B cell (primary cell): ENCODE measurements around the gene SH3BP2. TPM values are rescaled to one million over a fixed set of nuclear protein-coding genes. Genes with fewer than 3 reads are reported as not detected.

Experiments
- ATAC-seq: fragments of 200-7000 bp; cut with Tn5 transposase; one replicate; pipeline ENCODE4 v1.10.0; 2021; ENCODE audit warnings: low read depth, mild to moderate bottlenecking, moderate number of reproducible peaks, moderate library complexity
- CTCF ChIA-PET: fragments of 350-600 bp; sonication (Branson Sonifier 250); formaldehyde crosslinking; loops from one replicate; lab custom pipeline; 2021; ENCODE audit warnings: antibody characterized with exemption, inconsistent platforms; lab: Charles Lee
- POLR2A ChIA-PET: fragments of 350-600 bp; sonication (Branson Sonifier 250); formaldehyde crosslinking; loops from one replicate; lab custom pipeline; 2021; ENCODE audit warnings: antibody characterized with exemption; lab: Charles Lee
- DNase-seq: peaks from one replicate; pipeline ENCODE4 v3.0.0; 2013
- H2AFZ ChIP-seq: 2 replicates; pipeline ENCODE4 v1.6.1; 2012; ENCODE audit warnings: mild to moderate bottlenecking, low read depth, low read length; ENCODE audit not compliant: insufficient read depth, poor library complexity, severe bottlenecking
- H3K27ac ChIP-seq, 2 donors: 1 replicate in 1 of 2; 2 replicates in 1 of 2; pipeline ENCODE4 v1.5.1; 2012 to 2013; ENCODE audit warnings: low read length in 2 of 2, mild to moderate bottlenecking in 2 of 2, moderate library complexity in 1 of 2
- H3K27me3 ChIP-seq, 4 experiments: fragments of 200-600 bp in 1 of 4; sonication (generic) in 1 of 4; replicated peaks in 1 of 4; 1 replicate in 2 of 4; 2 replicates in 2 of 4; pipeline versions ENCODE4 v1.6.1 to v1.7.0; 2013 to 2016; ENCODE audit warnings: low read length in 3 of 4, mild to moderate bottlenecking in 2 of 4, mixed read lengths in 1 of 4, moderate library complexity in 1 of 4; ENCODE audit not compliant: insufficient read depth in 4 of 4, control insufficient read depth in 3 of 4; ENCODE audit errors: control extremely low read depth in 1 of 4
- H3K36me3 ChIP-seq, 2 experiments: replicated peaks in 1 of 2; 1 replicate in 1 of 2; 2 replicates in 1 of 2; pipeline versions ENCODE4 v1.6.1 to v1.7.1; 2013; ENCODE audit warnings: low read length in 1 of 2; ENCODE audit not compliant: insufficient read depth in 2 of 2, control insufficient read depth in 1 of 2; ENCODE audit errors: control extremely low read depth in 1 of 2, extremely low read depth in 1 of 2
- H3K4me1 ChIP-seq, 2 donors: fragments of 200-600 bp in 1 of 2; sonication (generic) in 1 of 2; 1 replicate in 1 of 2; 2 replicates in 1 of 2; pipeline versions ENCODE4 v1.5.1 to v1.6.1; 2013 to 2017; ENCODE audit warnings: low read length in 2 of 2; ENCODE audit not compliant: control insufficient read depth in 2 of 2, insufficient read depth in 2 of 2
- H3K4me2 ChIP-seq: replicated peaks from 2 replicates; pipeline ENCODE3; 2012; ENCODE audit warnings: mild to moderate bottlenecking, low read depth, low read length; ENCODE audit not compliant: poor library complexity, severe bottlenecking
- H3K4me3 ChIP-seq, 5 experiments: fragments of 200-600 bp in 1 of 5; sonication (generic) in 1 of 5; 1 replicate in 3 of 5; 2 replicates in 2 of 5; pipeline versions ENCODE4 v1.5.1 to v1.7.0; 2011 to 2016; ENCODE audit warnings: low read length in 4 of 5, mild to moderate bottlenecking in 4 of 5, low read depth in 2 of 5, control low read depth in 1 of 5, moderate library complexity in 1 of 5; ENCODE audit not compliant: insufficient read depth in 1 of 5; ENCODE audit errors: control extremely low read depth in 1 of 5, extremely low read depth in 1 of 5
- H3K79me2 ChIP-seq: fragments of 200-600 bp; sonication (generic); one replicate; pipeline ENCODE4 v1.6.0; 2016; ENCODE audit warnings: low read length; ENCODE audit not compliant: control insufficient read depth, insufficient read depth
- H3K9ac ChIP-seq: fragments of 200-600 bp; sonication (generic); 2 replicates; pipeline ENCODE4 v1.6.1; 2017; ENCODE audit warnings: mild to moderate bottlenecking, low read length, moderate library complexity
- H3K9me3 ChIP-seq, 3 donors: one replicate each; pipeline versions ENCODE4 v1.6.1 to v1.7.1; 2013; ENCODE audit warnings: low read length in 2 of 3; ENCODE audit not compliant: control insufficient read depth in 2 of 3, insufficient read depth in 1 of 3; ENCODE audit errors: control extremely low read depth in 1 of 3
- H4K20me1 ChIP-seq: 2 replicates; pipeline ENCODE4 v1.6.0; 2012; ENCODE audit warnings: mild to moderate bottlenecking, low read length; ENCODE audit not compliant: insufficient read depth, control insufficient read depth, poor library complexity, severe bottlenecking
- H3K27ac Mint-ChIP-seq: one replicate; pipeline ENCODE4 v1.8.0; 2021; ENCODE audit warnings: mixed read lengths
- H3K27me3 Mint-ChIP-seq: one replicate; pipeline ENCODE4 v1.8.0; 2021; ENCODE audit warnings: mixed read lengths
- H3K4me1 Mint-ChIP-seq: one replicate; pipeline ENCODE4 v1.8.0; 2021; ENCODE audit warnings: mixed read lengths
- H3K4me3 Mint-ChIP-seq: one replicate; pipeline ENCODE4 v1.8.0; 2021; ENCODE audit warnings: mixed read lengths
- H3K9me3 Mint-ChIP-seq: one replicate; pipeline ENCODE4 v1.8.0; 2022; ENCODE audit warnings: mixed read lengths; ENCODE audit not compliant: insufficient read depth
- EZH2 ChIP-seq: IDR thresholded peaks from 2 replicates; pipeline ENCODE4 v1.6.1; 2012; ENCODE audit warnings: borderline replicate concordance, low read depth, mild to moderate bottlenecking, moderate library complexity, low read length; ENCODE audit not compliant: insufficient read depth, poor library complexity, severe bottlenecking
- WGBS: methylation state at CpG from one replicate; pipeline ENCODE4 v1.1.5; 2013; ENCODE audit warnings: missing lambda C conversion rate; ENCODE audit not compliant: insufficient coverage; 5-methylcytosine and 5-hydroxymethylcytosine counted together
- intact Hi-C: fragments of 100-400 bp; cut with micrococcal nuclease; formaldehyde crosslinking; loops from one replicate; pipeline ENCODE4 v1.10.0; 2022
- polyA plus RNA-seq: library from polyadenylated mRNA; depleted of rRNA; stranded (reverse); fragments of >200 nt; gene quantifications from 2 replicates; pipeline ENCODE4 v1.2.3, GENCODE V29; 2012
- total RNA-seq, 2 donors: library from RNA; stranded (reverse); fragments of 120-200 nt in 1 of 2; gene quantifications; 1 replicate in 1 of 2; 2 replicates in 1 of 2; pipeline versions ENCODE4 v1.2.3 to v1.2.4, GENCODE V29; 2013 to 2022
- TF ChIP-seq, protein P1 (sequence below): fragments of 200-600 bp; IDR thresholded peaks from one replicate; pipeline ENCODE4 v1.8.0; 2022; ENCODE audit warnings: antibody characterized with exemption, mild to moderate bottlenecking

SH3BP2 gene
- total and polyA plus RNA-seq, 2 donors (not counting 1 experiment from before 2014, with no cell fraction given), result 30.8 to 219 TPM

DNA sequence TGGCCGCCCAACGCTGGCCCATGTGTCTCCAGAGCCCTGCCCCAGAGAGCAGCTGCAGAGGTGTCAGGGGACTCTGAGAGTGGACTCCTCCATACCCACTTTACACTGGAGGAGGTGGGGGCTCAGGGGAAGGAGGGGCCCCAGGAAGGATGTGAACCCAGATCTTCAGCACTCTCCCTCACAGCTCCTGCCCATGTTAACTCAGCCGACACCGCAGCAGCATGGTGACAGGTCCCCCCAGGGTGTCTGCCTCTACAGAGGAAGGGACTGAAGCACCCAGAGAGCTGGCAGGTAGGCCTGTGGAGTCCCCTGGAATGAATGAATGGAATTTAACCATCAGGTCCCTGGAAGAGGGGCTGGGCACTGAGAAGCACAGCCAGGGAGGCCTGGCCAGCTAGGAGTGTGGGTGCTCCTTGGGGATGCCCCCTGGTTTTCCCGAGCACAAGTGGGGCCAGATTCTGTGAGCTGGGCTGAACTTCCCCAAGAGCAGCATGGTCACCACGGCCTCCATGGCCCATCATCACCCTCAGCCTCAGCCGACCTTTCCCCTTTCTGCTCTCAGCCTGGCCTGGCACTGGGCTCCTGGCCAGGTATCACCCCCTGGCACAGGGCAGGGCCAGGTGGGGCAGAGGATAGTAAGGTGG lies 21.9 kb downstream of the SH3BP2 start:
- H3K4me3 Mint-ChIP-seq, result peak overlapping the region; percentile 7
- WGBS, result 56% methylated on average over 5 of the region's 7 CpGs
- TF ChIP-seq EZH2, result no peak
- TF ChIP-seq, protein P1, sequence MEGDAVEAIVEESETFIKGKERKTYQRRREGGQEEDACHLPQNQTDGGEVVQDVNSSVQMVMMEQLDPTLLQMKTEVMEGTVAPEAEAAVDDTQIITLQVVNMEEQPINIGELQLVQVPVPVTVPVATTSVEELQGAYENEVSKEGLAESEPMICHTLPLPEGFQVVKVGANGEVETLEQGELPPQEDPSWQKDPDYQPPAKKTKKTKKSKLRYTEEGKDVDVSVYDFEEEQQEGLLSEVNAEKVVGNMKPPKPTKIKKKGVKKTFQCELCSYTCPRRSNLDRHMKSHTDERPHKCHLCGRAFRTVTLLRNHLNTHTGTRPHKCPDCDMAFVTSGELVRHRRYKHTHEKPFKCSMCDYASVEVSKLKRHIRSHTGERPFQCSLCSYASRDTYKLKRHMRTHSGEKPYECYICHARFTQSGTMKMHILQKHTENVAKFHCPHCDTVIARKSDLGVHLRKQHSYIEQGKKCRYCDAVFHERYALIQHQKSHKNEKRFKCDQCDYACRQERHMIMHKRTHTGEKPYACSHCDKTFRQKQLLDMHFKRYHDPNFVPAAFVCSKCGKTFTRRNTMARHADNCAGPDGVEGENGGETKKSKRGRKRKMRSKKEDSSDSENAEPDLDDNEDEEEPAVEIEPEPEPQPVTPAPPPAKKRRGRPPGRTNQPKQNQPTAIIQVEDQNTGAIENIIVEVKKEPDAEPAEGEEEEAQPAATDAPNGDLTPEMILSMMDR, result no peak
- peaks cover 97% of the 10 kb centered on the region for H3K79me2 ChIP-seq
- H3K27ac ChIP-seq, result peak overlapping the region in 1 of 2 donors; percentile 29
- no peaks in the 10 kb centered on the region for H3K9me3 ChIP-seq
- H3K9me3 Mint-ChIP-seq, result no peaks in the 10 kb centered on the region
- no peak overlapping the region for H2AFZ ChIP-seq
- ATAC-seq, result no peak
- no peaks in the 10 kb centered on the region for H3K27me3 ChIP-seq
- peaks cover 81% of the 10 kb centered on the region for H3K4me1 Mint-ChIP-seq
- H4K20me1 ChIP-seq, result peaks cover 64% of the 10 kb centered on the region
- H3K9ac ChIP-seq, result no peak overlapping the region
- CTCF ChIA-PET, result no interaction called here
- POLR2A ChIA-PET, result interaction anchor here (0.5 to 1.9 kb wide), 5 partner anchors 9 to 102 kb away, joined by 3 to 6 read pairs (median 4); no protein-coding TSS in a partner anchor
- peak overlapping the region; percentile 20 for H3K27ac Mint-ChIP-seq
- H3K4me3 ChIP-seq, result no peak overlapping the region
- intact Hi-C loops, result loop anchor here (5.0 kb wide), 1 partner anchor 42 kb away; no protein-coding TSS in a partner anchor
- peaks cover 0 to 26% of the 10 kb centered on the region in 2 experiments for H3K36me3 ChIP-seq
- no peak for DNase-seq
- no peaks in the 10 kb centered on the region for H3K27me3 Mint-ChIP-seq
- H3K4me2 ChIP-seq, result peak overlapping the region; percentile 95
- H3K4me1 ChIP-seq, result peaks cover 84 to 93% of the 10 kb centered on the region in 2 donors

DNA sequence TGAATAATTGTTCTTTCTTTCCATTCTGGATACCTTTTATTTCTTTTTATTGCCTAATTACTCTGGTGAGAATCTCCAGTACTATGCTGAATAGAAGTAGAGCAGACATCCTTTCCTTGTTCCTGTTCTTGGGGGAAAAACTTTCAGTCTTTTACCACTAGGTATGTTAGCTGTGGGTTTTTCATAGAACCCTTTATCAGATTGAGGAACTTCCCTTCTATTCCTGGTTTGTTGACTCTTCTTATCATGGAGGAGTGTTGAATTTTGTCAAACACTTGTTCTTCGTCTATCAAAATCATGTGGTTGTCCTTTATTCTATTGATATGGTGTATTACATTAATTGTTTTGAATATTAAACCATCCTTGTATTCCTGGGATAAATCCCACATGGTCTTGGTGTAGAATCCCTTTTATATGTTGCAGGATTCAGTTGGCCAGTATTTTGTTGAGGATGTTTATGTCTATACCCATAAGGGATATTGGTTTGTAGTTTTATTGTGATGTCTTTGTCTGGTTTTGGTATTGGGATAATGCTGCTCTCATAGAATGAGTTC lies 23.6 kb downstream of the SH3BP2 start:
- Histone ChIP-seq H3K36me3 (peaks cover 0 to 41% of the 10 kb centered on the region in 2 experiments), H2AFZ (no peak overlapping the region), H3K27ac (peak overlapping the region in 1 of 2 donors; percentile 4), H3K27me3 (no peaks in the 10 kb centered on the region), H3K9me3 (no peaks in the 10 kb centered on the region), H4K20me1 (peaks cover 81% of the 10 kb centered on the region), H3K9ac (no peak overlapping the region), H3K4me1 (peaks cover 69 to 83% of the 10 kb centered on the region in 2 donors), H3K4me3 (no peak overlapping the region), H3K79me2 (peaks cover 97% of the 10 kb centered on the region), H3K4me2 (peak overlapping the region; percentile 85)
- Mint-ChIP-seq H3K27ac (peak overlapping the region; percentile 69), H3K4me1 (peaks cover 71% of the 10 kb centered on the region), H3K27me3 (no peaks in the 10 kb centered on the region), H3K4me3 (peak overlapping the region; percentile 69), H3K9me3 (no peaks in the 10 kb centered on the region)
- ChIA-PET POLR2A (no interaction called here), CTCF (no interaction called here)
- no CpG with 5 or more reads among the region's 1 CpG for WGBS
- DNase-seq (no peak), ATAC-seq (no peak)
- intact Hi-C loops, result no loop called here
- TF ChIP-seq, protein P1, result no peak
- no peak for TF ChIP-seq EZH2
